NCI-H2227 treated with DMSO at 0.1 percent for 48 hours (cell line): ENCODE measurements around the gene ARL4D.
"Not testable (repeated sequence)": the region's sequence is repeated elsewhere in the genome, so short reads cannot be mapped to it uniquely, and the experiment has no call there.

Experiments used
- DNase-seq: peaks from one replicate; lab custom pipeline; 2025; lab: John Stamatoyannopoulos, UW

ARL4D gene

DNA sequence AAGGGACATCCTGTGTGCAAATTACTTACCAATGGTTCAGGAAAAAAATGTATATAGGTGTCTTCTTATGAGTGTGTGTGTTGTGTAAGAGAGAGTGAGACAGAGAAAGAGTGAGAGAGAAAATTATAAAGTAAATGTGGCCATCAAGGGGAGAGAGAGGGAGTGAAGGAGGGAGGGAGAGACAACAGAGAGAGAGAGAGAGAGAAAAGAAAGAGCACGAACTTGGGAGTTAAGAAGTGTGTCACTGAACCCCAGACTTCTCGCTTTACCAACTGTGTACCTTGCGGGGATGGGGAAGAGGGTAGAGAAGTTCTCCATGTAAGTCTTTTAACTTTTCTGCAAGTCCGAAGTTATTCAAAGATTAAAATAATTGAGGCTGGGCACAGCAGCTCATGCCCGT lies 28.8 kb upstream of the ARL4D start:
- no peak for DNase-seq

DNA sequence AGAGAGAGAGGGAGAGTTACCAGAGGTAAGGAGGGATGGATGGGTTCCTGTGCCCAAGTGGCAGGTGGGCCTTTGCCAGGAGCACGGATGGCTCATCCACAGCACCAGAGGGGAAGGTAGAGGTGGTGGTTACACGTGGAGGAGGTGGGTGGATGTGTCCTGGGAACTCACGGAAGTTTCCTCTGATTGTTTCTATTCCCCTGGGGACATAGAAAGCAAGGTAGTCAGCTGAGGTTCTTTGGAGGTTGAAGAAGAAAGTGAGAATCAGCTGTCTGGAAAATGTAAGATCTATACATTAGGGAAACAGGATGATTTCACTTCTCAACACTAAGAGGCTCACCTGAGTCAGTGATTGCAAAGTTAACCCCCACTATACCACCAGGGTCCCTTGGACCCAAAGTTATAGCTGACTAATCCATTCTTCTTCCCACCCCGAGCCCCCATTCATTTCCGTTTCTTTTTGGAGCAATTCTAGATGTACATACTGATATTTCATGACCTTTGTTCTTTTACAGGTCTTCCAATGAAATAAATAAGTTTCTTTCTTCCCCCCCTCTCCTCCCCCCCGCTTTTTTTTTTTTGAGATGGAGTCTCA lies 27.5 kb upstream of the ARL4D start:
- DNase-seq = no peak

DNA sequence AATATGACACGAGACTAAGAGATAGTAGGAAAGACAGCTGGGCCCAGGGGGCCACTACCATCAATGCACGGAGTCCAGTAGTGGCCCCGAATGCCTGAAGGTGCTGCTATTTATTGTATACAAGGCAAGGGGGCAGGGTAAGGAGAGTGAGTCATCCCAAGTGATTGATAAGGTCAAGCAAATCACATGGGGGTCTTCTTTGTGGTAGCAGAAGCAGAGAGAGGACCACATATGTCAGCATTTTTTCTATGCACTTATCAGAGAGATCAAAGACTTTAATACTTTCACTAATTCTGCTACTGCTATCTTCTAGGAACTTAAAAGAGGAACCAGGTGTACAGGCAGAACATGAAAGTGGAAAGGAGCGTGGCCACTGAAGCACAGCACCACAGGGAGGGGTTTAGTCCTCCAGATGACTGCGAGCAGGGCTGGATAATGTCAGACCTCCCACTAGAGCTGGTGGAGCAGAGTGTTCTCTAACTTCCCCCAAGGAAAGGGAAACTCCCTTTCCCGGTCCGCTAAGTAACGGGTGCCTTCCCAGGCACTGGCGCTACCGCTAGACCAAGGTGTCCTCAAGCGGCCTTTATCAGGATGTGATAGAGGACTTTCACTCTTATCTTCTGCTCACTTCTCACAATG lies 26.4 kb upstream of the ARL4D start:
- no peak for DNase-seq

DNA sequence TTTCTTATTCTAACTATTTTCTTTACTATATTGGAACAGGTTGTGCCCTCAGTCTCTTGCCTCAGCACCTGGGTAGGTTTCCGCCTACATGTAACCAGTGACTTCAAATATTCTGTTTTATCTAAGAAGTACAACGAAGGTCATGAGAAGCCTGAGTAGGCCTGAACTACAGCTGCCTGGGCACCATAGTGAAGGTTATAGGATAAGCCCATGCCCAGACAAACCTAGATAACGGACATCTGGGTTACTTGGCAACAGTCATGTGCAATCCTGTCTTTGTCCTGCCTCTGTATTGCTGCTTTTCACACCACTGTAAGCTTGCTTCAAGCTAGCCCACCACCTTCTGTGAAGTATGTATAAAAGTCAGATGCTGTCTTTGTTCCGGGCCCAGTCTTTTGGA lies 25.4 kb upstream of the ARL4D start:
- DNase-seq = no peak

DNA sequence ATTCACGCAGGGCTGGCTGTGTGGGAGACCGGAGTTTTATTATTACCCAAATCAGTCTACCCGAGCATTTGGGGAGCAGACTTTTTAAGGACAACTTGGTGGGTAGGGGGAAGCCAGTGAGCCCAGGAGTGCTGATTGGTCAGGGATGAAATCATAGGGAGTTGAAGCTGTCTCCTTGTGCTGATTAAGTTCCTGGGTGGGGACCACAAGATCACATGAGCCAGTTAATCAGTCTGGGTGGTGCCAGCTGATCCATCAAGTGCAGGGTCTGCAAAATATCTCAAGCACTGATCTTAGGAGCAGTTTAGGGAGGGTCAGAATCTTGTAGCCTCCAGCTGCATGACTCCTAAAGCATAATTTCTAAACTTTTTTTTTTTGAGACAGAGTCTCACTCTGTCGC lies 22.9 kb upstream of the ARL4D start:
- DNase-seq = not testable (repeated sequence)

DNA sequence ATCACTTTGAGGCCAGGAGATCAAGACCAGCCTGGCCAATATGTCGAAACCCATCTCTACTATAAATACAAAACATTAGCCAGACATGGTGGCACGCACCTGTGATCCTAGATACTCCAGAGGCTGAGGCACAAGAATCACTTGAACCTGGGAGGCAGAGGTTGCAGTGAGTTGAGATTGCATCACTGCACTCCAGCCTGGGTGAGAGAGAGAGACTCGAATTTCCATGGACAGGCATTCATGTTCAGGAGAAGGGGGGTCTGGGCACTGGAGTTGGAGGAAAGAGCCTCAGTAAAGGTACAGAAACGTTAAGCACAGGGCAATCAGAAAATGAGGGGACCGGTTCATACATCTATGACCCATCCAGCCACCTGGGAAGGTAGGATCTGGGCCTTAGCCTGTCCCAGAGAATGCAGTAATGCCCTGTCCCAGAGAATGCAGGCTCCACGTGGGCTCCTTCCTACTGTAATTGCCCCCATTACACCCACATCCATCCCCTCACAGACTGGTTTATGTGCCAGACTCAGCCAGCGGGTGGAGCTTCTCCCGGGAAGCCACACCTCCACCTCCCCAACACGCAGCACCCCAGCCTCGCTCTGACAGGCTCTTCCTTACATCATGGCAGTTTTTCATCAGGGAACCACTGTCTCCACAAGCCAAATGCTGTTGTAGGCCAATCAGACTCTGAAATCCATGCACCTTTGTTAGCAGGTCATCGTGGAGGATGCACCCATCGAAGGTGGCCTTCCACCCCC lies 21.6 kb upstream of the ARL4D start:
- DNase-seq = no peak

DNA sequence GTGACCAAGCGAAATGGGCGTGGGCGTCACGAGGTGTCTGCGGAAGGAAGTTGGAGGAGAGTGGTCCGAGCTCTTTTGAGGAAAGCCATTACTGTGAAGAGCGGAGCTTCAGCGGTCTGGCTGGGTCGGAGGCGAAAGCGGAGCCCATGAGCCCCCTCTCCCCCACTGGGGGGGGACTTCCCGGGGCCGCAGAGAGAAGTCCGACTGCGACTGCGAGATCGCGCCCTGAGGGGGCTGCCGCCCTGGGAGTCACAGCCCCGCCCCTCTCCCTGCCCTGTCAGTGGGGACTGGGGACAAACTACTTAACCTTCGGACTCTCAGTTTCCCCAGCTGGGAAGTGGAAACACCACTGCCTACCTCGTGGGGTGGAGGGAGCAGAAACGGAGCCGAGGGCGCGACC lies 20.0 kb upstream of the ARL4D start:
- no peak for DNase-seq

DNA sequence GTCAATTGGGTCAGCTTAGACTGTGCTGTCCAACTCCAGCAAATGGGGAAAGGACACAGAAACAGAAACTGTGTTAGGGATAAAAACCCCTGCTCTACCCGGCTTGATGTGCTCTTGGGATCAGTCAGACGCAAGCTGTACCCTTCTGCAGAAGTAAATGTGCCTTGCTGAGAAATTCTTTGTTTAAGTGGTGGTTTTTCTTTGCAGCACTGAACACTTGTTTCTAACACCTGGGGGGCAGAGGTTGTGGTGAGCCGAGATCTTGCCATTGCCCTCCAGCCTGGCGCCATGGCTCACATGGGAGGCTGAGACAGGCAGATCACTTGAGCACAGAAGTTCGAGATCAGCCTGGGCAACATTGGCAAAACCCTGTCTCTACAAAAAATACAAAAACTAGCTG lies 18.5 kb upstream of the ARL4D start:
- DNase-seq = no peak

DNA sequence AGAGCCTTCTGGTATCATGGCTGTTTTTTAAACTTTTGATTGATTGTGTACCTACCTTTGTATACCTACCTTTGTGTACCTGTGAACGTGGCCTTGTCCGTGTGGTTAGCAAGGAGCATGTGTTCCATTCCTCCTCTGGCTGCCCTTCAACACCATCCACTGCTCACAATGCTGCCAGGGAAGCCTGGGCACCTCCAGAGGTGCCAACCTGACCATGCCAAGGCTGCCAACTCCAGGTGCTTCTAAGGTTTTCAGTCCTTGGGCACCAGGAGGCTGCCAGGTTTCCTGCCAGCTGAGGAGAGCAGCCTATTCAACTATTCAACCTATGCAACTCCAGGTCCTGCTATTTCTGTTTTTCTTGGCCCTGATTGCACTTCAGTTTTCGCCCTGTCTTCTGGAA lies 17.6 kb upstream of the ARL4D start:
- DNase-seq = no peak

DNA sequence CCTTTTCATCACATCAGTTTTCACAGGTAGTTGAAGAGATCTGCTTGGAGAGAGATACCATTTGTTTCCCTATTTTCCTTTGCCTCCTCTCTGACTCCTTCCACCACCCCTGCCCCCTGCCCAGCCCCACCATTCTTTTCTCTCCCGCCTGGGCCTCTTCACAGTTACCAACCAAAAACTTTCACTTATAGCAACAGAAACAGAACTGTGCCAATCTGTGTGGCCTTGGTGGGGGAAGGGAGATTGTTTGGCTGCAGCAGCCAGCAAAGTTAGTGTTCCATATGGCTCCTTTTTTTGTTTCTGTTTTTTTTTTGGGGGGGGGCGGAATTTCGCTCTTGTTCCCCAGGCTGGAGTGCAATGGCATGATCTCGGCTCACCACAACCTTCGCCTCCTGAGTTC lies 17.2 kb upstream of the ARL4D start:
- DNase-seq = no peak

DNA sequence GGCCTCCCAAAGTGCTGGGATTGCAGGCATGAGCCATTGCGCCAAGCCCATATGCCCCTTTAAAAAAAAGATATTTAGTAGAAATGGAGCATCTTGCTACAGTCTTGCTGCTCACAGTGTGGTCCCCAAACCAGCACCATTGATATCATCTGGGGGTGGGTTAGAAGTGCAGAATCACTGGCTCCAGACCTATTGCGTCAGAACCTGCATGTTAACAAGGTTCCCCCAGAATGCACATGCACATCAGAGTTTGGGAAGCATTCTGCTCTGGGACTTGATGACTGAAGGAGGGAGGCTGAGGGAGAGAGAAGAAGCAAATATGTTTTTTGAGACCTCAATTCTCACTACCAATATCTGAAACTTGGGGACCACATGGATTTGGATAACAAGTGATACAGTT lies 16.0 kb upstream of the ARL4D start:
- no peak for DNase-seq

DNA sequence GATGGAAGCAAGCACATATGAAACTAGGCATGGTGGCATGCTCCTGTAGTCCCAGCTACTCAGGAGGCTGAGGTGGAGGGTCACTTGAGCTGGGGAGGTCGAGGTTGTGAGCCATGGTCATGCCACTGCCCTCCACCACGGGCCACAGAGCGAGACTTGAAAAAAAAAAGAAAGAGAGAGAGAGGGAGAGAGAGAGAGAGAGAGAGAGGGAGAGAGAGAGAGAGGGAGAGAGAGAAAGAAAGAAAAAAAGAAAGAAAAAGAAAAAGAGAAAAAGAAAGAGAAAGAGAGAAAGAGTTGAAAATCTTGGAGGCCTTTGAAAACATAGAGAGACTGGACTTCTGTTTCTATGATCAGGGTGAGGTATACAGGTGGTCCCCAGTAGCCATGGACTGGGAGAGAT lies 15.4 kb upstream of the ARL4D start:
- no peak for DNase-seq

DNA sequence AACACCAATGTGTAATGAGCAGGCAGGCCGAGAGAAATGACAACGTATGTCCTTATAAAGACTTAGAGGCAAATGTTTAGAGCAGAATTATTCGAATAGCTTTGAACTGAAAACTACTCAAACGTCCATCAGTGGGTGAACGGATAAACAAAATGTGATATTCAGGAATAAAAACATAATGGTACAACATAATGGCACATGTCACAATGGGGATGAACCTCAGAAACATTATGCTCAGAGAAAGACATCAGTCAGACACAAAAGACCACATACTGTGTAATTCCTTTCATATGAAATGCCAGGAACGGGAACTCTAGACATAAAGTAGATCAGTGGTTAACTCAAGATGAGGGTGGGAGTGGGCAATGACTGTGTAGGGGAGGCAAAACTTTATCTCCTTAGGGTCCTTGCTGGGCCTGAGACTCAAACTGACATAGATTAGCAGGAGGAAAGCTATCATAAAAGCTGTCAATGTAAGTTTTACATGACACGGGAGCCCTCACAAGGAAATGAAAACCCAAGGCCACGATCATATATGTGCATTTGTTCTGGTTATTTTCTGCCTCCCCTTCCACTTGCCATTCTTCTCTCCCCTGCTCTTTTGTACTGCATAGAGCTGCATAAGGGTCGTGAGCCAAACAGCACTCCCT lies 14.8 kb upstream of the ARL4D start:
- DNase-seq = peak; percentile 37

DNA sequence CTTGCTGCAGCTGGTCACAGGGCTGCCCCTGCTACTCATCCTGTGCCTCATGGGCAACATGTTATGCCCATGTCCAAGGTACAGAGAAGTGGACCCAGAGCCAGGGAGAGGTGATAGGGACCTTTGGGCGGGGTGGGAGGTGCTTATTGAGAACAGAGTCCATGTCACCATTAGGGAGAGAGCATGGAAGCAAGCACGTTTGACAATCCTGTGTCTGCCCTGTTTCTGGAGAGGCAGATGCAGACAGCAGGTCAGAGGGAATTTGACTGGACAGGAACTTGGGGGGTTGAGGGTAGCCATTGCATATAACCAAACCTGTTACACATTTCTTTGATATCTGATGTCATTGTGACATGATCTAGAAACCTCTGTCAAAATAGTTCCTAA lies 14.3 kb upstream of the ARL4D start:
- no peak for DNase-seq

DNA sequence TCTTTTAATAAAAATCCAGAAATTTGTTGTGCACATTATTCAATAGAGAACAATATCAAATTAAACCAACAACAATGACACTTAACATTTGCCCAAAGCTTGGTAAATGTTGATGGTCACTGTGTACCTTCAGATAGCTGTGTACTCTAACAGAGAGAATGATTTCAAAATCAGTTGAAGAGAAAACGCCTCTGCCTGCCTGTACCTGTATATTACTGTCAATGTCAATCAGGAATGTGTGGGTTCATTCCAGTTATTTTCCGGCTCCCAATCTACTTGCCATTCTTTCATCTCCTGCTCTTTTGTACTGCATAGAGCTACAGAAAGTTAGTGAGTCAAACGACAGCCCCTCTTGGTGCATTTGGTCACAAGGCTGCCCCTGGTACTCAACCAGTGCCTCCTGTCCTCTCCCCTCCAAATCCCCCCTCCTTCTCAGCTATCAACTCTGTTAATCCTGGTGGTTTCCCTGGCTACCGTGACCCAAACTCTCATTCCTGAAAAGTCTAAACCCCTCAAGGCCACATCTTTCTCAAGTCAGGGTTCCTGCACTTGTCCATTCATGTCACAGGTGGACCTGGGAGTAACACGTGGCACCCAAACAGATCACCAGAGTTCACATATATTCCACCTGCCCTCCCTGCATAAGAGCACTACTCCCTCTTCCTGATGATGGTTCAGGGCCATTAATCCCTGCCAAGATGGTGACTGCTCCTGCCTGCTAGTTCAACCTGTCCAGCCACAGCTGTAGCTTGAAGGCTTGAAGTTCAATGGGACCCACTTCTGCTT lies 13.6 kb upstream of the ARL4D start:
- no peak for DNase-seq

DNA sequence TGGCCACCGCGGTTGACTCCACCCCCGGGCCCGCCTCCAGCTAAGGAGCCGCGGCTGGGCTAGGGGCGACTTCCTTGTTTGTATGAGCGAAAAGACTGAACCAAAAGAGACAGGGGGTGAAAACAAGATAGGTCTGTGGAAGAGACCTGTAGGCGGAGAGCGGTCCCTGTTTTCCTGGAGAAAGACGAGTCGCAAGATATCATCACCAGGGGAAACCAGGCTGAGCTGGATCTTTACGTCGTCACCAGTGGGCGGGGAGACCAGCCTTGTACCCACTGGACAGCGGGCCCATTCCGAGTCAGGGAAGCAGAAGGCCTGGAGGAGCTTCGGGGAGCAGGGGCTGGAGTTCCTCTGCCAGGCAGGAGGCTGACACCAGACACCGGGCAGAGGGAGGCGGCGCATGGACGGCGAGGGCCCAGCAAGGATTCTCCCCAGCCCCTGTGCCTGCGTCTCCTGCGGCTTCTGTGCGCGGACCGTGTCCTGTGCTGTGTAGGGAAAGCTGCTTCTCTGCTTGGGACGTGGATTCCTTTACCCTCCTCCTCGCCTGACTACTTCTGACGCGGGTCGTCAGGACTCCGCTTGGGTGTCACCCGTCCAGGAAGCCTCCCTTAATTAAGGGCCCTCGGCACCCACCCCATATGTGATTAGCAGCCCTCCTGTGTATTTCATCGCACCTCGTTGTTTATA lies 10.3 kb upstream of the ARL4D start:
- peak; percentile 91 for DNase-seq

DNA sequence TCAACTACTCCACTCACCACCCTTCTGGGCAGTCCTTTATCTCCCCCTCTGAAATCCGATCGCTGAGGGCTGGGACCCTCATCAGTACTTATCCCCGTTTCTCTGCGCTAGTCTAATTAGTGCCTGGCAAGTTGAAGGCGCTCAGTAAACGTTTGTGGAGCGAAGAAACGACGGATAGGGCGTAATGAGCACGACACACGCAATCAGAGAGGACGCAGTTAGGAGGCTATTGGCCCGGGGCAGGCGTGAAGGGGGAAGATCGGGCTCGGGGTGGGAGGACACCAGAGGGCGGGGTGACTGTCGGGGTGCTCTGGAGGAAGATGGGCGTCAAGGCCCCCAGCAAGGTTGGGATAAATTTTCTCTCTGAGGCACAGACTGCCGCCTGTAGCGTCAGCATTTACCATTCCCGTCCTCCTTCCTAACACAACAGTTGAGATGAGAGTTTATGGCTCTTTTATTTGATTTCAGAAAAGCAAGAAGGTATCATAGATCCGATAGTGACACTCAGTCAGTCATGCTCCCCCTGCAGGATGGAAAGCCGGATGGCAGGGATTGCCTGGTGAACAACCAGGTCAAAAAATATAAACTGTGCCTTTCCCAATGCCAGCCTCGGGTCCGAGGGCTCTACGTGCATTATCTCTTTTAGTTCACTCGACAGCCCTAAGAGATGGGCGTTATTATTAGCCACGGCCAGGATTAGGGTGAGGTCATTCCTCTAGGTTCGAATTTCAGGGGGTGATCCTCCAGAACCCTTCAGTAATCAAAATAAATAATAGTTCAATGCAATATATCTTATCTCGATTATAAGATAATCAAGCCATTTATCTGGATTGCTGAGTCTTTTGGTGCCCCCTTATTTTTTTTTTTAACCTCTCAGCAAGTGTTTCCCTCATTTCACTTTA lies 9.5 kb upstream of the ARL4D start:
- DNase-seq = peak; percentile 73

DNA sequence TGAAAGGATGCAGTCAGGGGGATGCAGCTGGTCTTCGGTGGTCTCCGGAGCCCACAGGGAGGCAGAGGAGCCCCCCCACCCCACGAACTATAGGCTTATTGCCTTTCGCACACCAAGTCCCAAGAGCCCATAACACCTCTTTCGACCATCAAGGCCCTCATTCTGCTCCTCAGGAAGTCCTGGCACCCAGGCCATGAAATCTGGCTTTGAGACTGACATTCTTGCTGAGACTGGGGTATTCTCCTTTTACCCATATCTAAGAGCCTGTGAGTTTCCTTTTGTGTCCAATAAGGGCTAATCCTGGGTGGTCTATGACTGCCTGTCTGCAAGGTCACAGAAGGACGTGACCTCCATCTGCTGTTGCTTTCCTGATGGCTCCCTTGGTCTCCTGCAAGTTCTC lies 6.4 kb upstream of the ARL4D start:
- DNase-seq = no peak

DNA sequence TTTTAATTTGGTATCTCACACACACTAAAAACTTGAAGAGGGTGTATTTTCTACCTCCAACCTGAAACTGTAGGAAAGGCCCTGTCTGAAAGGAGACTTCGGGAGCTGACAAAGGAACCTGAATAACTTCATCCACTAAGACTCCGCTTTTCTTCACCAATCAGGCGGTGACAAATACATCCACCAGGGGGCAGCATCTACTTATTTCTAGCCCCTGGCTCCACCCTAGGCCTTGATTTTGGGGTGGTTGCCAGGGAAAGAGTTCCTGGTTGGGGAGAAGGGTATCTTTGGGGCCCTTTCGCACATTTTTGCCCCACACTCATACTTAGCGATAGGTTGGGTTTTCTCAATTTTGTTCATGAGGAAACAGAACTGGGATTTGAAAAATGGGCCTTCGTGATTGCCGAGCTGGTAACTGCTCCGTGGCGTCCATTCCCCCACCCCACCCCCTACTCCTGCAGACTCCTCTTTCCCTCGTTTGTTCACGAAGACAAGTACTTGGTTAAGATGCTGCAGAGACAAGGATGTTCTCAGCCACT lies 4.8 kb upstream of the ARL4D start:
- DNase-seq = peak; percentile 93

DNA sequence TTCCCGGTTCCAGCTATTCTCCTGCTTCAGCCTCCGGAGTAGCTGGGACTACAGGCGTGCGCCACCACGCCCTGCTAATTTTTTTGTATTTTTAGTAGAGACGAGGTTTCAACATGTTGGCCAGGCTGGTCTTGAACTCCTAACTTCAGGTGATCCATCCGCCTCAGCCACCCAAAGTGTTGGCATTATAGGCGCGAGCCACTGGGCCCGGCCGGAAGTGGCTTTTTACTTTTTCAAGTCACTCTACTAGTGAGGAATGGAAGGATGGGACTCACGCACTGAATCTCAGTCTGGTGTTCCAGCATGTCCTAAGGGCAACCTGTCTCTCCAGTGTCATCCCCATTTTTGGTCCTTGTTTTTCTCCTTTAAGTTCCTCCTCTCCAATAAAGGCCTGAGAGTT lies 4.1 kb upstream of the ARL4D start:
- not testable (repeated sequence) for DNase-seq
